Ramos (cell line): ENCODE results near the gene FEZF1.

Source experiments
- in situ Hi-C: fragments of 300-500 bp; cut with MboI; formaldehyde crosslinking; loops from one replicate; pipeline ENCODE4 v1.14.3; 2022; ENCODE audit warnings: low sequenced_read_pairs; ENCODE audit not compliant: unreplicated experiment

FEZF1 gene

DNA sequence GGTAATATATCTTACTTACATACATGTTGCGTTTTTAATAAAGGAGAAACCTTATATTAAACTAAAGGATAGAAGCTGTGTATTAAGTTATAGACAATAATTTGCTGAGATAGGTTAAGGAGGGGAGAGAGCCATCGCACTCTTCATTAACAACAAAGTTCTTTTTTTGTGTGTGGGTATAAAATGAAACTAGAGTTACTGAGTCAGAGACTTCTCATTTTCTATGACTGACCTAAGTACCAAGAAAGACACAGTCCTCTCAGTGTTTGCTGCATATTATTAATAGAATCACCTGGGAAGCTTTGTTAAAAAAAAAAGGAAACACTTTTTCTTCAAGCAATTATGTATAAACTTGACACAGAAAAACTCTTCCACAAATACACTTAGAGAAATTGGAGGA, 31.4 kb downstream of the FEZF1 start:
- in situ Hi-C loops, result no loop called here

DNA sequence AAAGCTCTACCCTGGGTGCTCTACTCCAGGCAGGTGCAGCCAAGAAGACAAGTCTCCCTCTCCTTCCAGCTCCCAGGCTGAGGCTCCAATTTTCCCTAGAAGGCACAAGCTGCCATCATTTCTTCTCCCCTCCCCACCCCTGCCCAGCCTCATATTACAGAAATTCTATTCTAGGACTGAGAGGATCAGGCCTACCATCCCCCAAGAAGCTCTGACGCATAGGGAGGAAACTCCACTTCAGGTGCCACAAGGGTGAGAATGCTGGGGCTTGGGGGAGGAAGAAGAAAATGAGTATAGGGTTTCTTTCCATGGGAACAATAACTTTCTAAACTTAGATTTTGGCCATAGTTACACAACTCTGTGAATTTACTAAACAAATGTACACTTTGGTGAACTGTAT, 35.3 kb downstream of the FEZF1 start:
- in situ Hi-C loops, result no loop called here

- in situ Hi-C loops, result no loop called here
These were observed 36.4 kb downstream of the FEZF1 start for GRCh38 chr7:122268101-122268500.

DNA sequence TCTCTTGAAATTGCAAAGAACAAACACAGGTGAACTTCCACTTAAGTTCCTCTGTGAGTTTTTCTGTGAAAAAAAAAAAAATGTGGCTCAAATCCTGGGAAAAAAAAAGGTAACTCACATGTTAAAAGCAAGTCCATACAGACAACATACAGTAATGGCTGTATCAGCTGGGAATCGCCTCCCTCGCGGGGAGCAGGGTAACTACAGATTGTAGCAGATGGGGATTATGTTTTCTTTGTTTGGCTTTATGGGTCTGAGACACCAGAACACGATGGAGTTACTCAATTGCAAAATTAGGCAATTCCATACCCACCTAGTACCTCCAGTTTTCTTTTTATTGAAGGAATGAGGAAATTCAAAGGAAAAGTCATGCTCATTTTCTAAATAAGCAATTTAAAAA, 42.3 kb downstream of the FEZF1 start:
- in situ Hi-C loops, result no loop called here

- in situ Hi-C loops, result no loop called here
These were observed 43.1 kb downstream of the FEZF1 start for GRCh38 chr7:122261442-122261841.

- in situ Hi-C loops, result no loop called here
These were observed 43.5 kb downstream of the FEZF1 start for GRCh38 chr7:122261016-122261415.

DNA sequence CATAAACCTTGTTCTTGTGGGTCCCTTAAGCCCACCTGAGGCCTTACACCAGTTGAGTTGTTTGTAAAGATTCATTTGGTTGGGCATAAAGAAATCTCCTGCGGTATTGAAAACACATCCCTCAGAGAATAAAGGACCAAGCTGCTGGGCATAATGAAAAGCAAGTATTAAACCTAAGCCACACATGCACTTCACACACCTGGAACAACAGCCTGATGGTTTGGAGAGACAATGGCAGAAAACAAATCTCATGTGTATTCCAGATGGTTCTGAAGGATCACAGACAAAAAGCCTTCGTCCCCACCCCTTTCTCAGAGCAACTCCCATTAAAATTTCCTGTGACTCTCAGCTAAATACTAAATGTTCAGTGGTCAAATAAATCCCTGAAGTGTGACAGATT, 44.2 kb downstream of the FEZF1 start:
- in situ Hi-C loops, result no loop called here

DNA sequence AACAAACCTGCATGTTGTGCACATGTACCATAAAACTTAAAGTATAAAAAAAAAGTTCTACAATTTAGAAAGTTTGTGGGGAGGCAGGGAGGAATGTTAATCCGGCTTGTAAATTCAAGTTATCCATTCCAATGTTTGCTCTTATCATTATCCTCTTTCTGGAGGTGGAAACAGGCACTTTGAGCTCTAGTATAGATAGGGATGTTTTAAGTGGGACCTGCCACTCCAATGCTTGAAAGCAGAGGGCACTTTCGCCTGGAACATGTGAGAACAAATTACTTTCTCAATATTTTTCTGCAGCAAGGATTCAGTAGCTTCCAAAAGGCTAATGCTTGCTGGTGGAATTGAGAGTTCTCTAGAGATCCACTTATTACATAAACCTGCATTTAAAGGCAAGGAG, 45.6 kb downstream of the FEZF1 start:
- in situ Hi-C loops, result no loop called here

GRCh38 chr7:122257056-122257455, 47.5 kb downstream of the FEZF1 start:
- in situ Hi-C loops, result no loop called here

DNA sequence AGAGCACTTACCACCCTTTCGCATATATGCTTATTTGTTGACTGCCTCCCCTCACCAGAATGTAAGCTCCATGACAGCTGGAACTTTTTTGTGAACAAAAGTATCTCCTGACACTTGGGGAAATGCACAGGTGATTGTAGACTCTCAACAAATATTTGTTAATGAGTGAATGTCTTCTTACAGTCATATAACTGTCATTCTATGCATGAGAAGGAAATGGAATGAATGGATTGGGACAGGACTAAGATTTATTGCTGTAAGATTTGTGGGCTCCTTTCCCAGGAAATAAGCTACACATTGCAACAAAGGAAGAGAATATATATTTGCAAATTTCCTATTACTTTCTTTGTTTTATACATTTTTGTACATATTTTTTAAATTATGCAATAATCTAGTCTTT, 48.5 kb downstream of the FEZF1 start:
- in situ Hi-C loops, result no loop called here

DNA sequence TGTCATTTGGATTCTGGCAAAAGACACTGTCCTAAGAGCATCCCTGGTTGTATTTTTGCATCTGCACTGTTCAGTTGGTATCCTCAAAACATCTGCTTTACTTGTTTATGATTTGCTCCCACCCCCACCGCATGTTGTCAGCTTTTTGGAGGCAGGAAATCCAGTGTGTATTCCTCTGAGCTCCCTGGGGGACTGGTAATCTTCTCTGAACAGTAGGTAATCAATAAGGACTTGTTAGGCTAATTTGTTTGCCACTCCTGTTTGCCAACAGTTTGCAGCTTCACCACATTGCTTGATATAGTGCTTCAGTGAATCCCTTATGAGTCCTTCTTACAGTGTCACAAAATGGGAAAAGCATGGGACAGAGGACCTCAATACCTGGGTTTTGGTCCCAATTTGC, 49.1 kb downstream of the FEZF1 start:
- in situ Hi-C loops, result no loop called here
